H1 (cell line): ENCODE data around the gene ACBD4. TPM values are rescaled to one million over a fixed set of nuclear protein-coding genes. Genes with fewer than 3 reads are reported as not detected.

Experiments
- CTCF ChIA-PET: fragments of 300-600 bp; sonication (Branson Sonifier 250); formaldehyde crosslinking; loops from one replicate; lab custom pipeline; 2021; ENCODE audit not compliant: partially characterized antibody; lab: Charles Lee
- POLR2A ChIA-PET: fragments of 300-600 bp; sonication (Branson Sonifier 250); formaldehyde crosslinking; loops from one replicate; lab custom pipeline; 2021; ENCODE audit warnings: inconsistent platforms; ENCODE audit not compliant: partially characterized antibody; lab: Charles Lee
- DNase-seq, 2 experiments: peaks; one replicate each; pipeline versions ENCODE4 v3.0.0 to v3.0.0-alpha.2; 2010 to 2022; ENCODE audit warnings: low spot score in 2 of 2, low read depth in 1 of 2, mixed read lengths in 1 of 2
- FAIRE-seq: peaks from 2 replicates; lab custom pipeline; 2011; peaks lifted over from hg19 to GRCh38; lab: Jason Lieb, UNC
- H2AFZ ChIP-seq: 2 replicates; pipeline ENCODE4 v1.8.1; 2012; ENCODE audit warnings: low read length, inconsistent platforms
- H2AK5ac ChIP-seq: 2 replicates; pipeline ENCODE4 v1.6.1; 2013; ENCODE audit warnings: low read depth, low read length
- H2BK120ac ChIP-seq: replicated peaks from 2 replicates; pipeline ENCODE3; 2013; ENCODE audit warnings: low read depth, low read length, inconsistent platforms
- H2BK12ac ChIP-seq: 2 replicates; pipeline ENCODE4 v1.6.1; 2013; ENCODE audit warnings: low read depth, low read length
- H2BK15ac ChIP-seq: 2 replicates; pipeline ENCODE4 v1.6.1; 2013; ENCODE audit warnings: low read length
- H2BK20ac ChIP-seq: 2 replicates; pipeline ENCODE4 v1.6.1; 2013; ENCODE audit warnings: low read length
- H2BK5ac ChIP-seq: 2 replicates; pipeline ENCODE4 v1.6.1; 2013; ENCODE audit warnings: low read depth, low read length
- H3K14ac ChIP-seq: 2 replicates; pipeline ENCODE4 v1.6.1; 2013; ENCODE audit warnings: inconsistent platforms; ENCODE audit not compliant: insufficient read length
- H3K18ac ChIP-seq: 2 replicates; pipeline ENCODE4 v1.6.1; 2013; ENCODE audit warnings: low read length; ENCODE audit errors: extremely low read depth
- H3K23ac ChIP-seq: 2 replicates; pipeline ENCODE4 v1.6.1; 2013; ENCODE audit warnings: inconsistent platforms; ENCODE audit not compliant: insufficient read length
- H3K23me2 ChIP-seq: 2 replicates; pipeline ENCODE4 v1.6.1; 2013; ENCODE audit warnings: low read depth, low read length
- H3K27ac ChIP-seq: 2 replicates; pipeline ENCODE4 v1.6.1; 2011; ENCODE audit warnings: low read depth, low read length, inconsistent platforms
- H3K27me3 ChIP-seq, 4 experiments: replicated peaks in 1 of 4; 1 replicate in 1 of 4; 2 replicates in 3 of 4; pipeline versions ENCODE4 v1.6.1 to v1.8.1; 2011 to 2013; ENCODE audit warnings: low read length in 3 of 4, mild to moderate bottlenecking in 3 of 4, inconsistent platforms in 2 of 4, mixed read lengths in 2 of 4, moderate library complexity in 1 of 4; ENCODE audit not compliant: control insufficient read depth in 3 of 4, insufficient read depth in 3 of 4; ENCODE audit errors: extremely low read depth in 1 of 4
- H3K36me3 ChIP-seq, 4 experiments: 2 replicates each; pipeline versions ENCODE4 v1.6.1 to v1.8.1; 2011 to 2013; ENCODE audit warnings: mild to moderate bottlenecking in 4 of 4, low read length in 3 of 4, moderate library complexity in 2 of 4, control low read depth in 1 of 4, inconsistent platforms in 1 of 4; ENCODE audit not compliant: insufficient read depth in 4 of 4, control insufficient read depth in 2 of 4
- H3K4ac ChIP-seq: replicated peaks from 2 replicates; pipeline ENCODE3; 2013; ENCODE audit warnings: low read length, low read depth, mixed read lengths, inconsistent platforms; ENCODE audit not compliant: insufficient read length
- H3K4me1 ChIP-seq, 4 experiments: replicated peaks in 1 of 4; 1 replicate in 1 of 4; 2 replicates in 3 of 4; pipeline versions ENCODE4 v1.6.1 to v1.8.1; 2011 to 2013; ENCODE audit warnings: low read length in 3 of 4, inconsistent platforms in 2 of 4, mixed read lengths in 1 of 4; ENCODE audit not compliant: insufficient read depth in 4 of 4, control insufficient read depth in 3 of 4
- H3K4me2 ChIP-seq, 2 experiments: 2 replicates each; pipeline versions ENCODE4 v1.6.1 to v1.8.1; 2011 to 2013; ENCODE audit warnings: low read depth in 2 of 2, low read length in 2 of 2, control low read depth in 1 of 2, inconsistent platforms in 1 of 2, mild to moderate bottlenecking in 1 of 2; ENCODE audit not compliant: insufficient read depth in 1 of 2
- H3K4me3 ChIP-seq, 4 experiments: fragments of 200-600, 300-600 bp in 1 of 4; sonication (generic), shearing (Covaris generic), sonication (Bioruptor Twin) in 1 of 4; 2 replicates each; pipeline versions ENCODE4 v1.5.1 to v1.8.1; 2011 to 2016; ENCODE audit warnings: low read length in 4 of 4, low read depth in 3 of 4, control low read depth in 2 of 4, inconsistent platforms in 2 of 4, mild to moderate bottlenecking in 2 of 4, mixed read lengths in 1 of 4, moderate library complexity in 1 of 4; ENCODE audit not compliant: insufficient read depth in 2 of 4; ENCODE audit errors: extremely low read depth in 1 of 4
- H3K56ac ChIP-seq: replicated peaks from 2 replicates; pipeline ENCODE3; 2013; ENCODE audit warnings: low read depth, mild to moderate bottlenecking, mixed read lengths, low read length, inconsistent platforms; ENCODE audit not compliant: insufficient read length
- H3K79me1 ChIP-seq: 2 replicates; pipeline ENCODE4 v1.6.1; 2013; ENCODE audit warnings: low read depth, low read length, control low read depth
- H3K79me2 ChIP-seq, 2 experiments: 2 replicates each; pipeline versions ENCODE4 v1.6.1 to v1.8.1; 2012 to 2013; ENCODE audit warnings: low read length in 2 of 2, mild to moderate bottlenecking in 2 of 2, inconsistent platforms in 1 of 2; ENCODE audit not compliant: insufficient read depth in 2 of 2, control insufficient read depth in 1 of 2
- H3K9ac ChIP-seq, 4 experiments: replicated peaks in 1 of 4; 1 replicate in 1 of 4; 2 replicates in 3 of 4; pipeline versions ENCODE4 v1.6.1 to v1.8.1; 2011 to 2013; ENCODE audit warnings: low read depth in 3 of 4, low read length in 3 of 4, control low read depth in 2 of 4, mild to moderate bottlenecking in 2 of 4, moderate library complexity in 2 of 4, inconsistent platforms in 1 of 4; ENCODE audit errors: extremely low read depth in 1 of 4
- H3K9me3 ChIP-seq, 2 experiments: 2 replicates each; pipeline versions ENCODE4 v1.6.1 to v1.8.1; 2012 to 2013; ENCODE audit warnings: mild to moderate bottlenecking in 2 of 2, moderate library complexity in 2 of 2, control low read depth in 1 of 2, inconsistent platforms in 1 of 2, low read depth in 1 of 2, low read length in 1 of 2, mixed read lengths in 1 of 2; ENCODE audit not compliant: insufficient read depth in 2 of 2
- H4K20me1 ChIP-seq, 2 experiments: replicated peaks in 1 of 2; 2 replicates each; pipeline versions ENCODE3 to v1.8.1; 2011 to 2013; ENCODE audit warnings: inconsistent platforms in 2 of 2, low read length in 2 of 2, mild to moderate bottlenecking in 1 of 2; ENCODE audit not compliant: insufficient read depth in 2 of 2, control insufficient read depth in 1 of 2
- H4K5ac ChIP-seq: 2 replicates; pipeline ENCODE4 v1.6.1; 2013; ENCODE audit warnings: low read length, low read depth, mixed read lengths, inconsistent platforms; ENCODE audit not compliant: insufficient read length
- H4K8ac ChIP-seq: 2 replicates; pipeline ENCODE4 v1.8.0; 2013; ENCODE audit warnings: mild to moderate bottlenecking, moderate library complexity, low read length, inconsistent platforms; ENCODE audit not compliant: insufficient read depth; ENCODE audit errors: extremely low read depth
- H4K91ac ChIP-seq: replicated peaks from 2 replicates; pipeline ENCODE3; 2013; ENCODE audit warnings: low read length, mixed read lengths, inconsistent platforms; ENCODE audit not compliant: insufficient read length
- HDAC6 ChIP-seq: IDR thresholded peaks from one replicate; pipeline ENCODE4 v1.7.1; 2012; ENCODE audit warnings: low read depth, mild to moderate bottlenecking, inconsistent platforms, low read length, moderate library complexity
- RAD21 ChIP-seq, 2 experiments: IDR thresholded peaks in 1 of 2; conservative IDR thresholded peaks in 1 of 2; 2 replicates each; pipeline ENCODE4 v1.6.1; 2011; ENCODE audit warnings: low read depth in 2 of 2, low read length in 2 of 2, improper control_type of control experiment in 1 of 2, inconsistent platforms in 1 of 2, mild to moderate bottlenecking in 1 of 2, moderate library complexity in 1 of 2
- WGBS, 2 experiments: shearing (Covaris generic) in 1 of 2; methylation state at CpG; one replicate each; pipeline versions ENCODE4 v1.1.6 to v1.1.7; 2013 to 2015; ENCODE audit warnings: low lambda C conversion rate in 2 of 2, mixed read lengths in 2 of 2, inconsistent platforms in 1 of 2, low coverage in 1 of 2, missing lambda C conversion rate in 1 of 2; ENCODE audit not compliant: insufficient replicate concordance in 2 of 2, insufficient coverage in 1 of 2, insufficient read length in 1 of 2; ENCODE audit errors: extremely low coverage in 1 of 2, missing lambda C conversion rate in 1 of 2; 5-methylcytosine and 5-hydroxymethylcytosine counted together
- polyA plus RNA-seq, 7 experiments: library from polyadenylated mRNA; depleted of rRNA in 3 of 7; stranded (reverse) in 5 of 7; unstranded in 2 of 7; fragments of >200 nt in 5 of 7; fragments of 200-250 nt in 2 of 7; gene quantifications; 1 replicate in 5 of 7; 2 replicates in 1 of 7; 4 replicates in 1 of 7; pipeline versions ENCODE4 v1.2.1 to v1.2.3, GENCODE V29; 2011 to 2013; ENCODE audit warnings: missing spikeins in 2 of 7, mixed read lengths in 2 of 7
- total RNA-seq: library from RNA; stranded (reverse); fragmentation: NEBNext Ultra II Directional; extraction: Animal tissue kit (Norgen Biotek cat#: 25700); gene quantifications from 2 replicates; pipeline ENCODE4 v1.2.1, GENCODE V29; 2021

The ACBD4 gene
- total and polyA plus RNA-seq, 2 of the 8 experiments (the other 6 are each of a cell fraction or from before 2014, with no cell fraction given), result 7.3 to 10.7 TPM

DNA sequence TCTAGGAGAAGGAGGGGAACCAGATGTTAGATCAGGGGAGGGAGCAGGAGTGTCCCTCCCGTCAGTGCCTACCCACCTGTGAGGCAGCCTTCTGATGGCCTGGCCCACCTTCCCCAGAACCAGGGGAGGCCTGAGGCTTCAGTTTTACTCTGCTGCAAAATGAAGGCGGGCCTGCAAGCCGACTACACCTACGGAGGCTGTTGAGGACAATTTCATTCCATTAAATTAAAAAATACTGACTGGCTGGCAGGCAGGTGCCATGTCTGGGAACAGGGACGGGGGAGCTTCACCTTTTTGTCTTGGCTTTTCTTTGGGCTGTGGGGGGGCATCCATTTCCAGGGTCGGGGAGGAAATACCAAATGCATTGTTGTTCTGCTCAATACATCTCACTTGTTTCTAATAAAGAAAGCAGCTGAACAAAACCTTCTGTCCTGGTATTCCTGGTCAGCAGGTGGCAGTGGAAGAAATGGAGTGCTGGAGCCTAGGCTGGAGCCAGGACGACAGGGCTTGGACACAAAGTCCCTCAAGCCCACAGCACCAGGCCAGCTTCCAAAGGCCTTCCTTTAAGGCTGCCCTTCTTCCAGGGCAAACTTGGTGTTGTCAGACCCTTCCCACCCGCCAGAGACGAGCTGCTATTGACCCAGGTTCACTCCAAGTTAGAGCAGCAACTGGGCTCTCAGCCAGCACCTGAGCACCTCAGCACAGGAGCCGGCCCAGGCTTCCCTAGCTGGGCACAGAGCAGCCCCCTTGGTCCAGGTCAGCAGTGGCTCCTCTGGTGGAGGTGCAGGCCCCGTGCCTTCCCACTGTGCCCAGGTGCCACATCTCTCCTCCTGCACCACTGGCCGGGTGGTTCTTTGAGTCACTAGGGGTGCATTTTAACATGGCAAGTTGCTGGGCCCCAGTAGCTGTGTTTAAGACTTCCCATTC lies 26.6 kb upstream of the ACBD4 start:
- Histone ChIP-seq H3K9ac (no peak overlapping the region), H3K27ac (no peak overlapping the region), H3K36me3 (peaks cover 30 to 49% (median 38%) of the 10 kb centered on the region in 4 experiments), H3K23ac (no peak overlapping the region), H3K79me2 (no peaks in the 10 kb centered on the region), H3K4me1 (no peaks in the 10 kb centered on the region; a peak in 1 of 7 replicates), H4K91ac (no peak overlapping the region), H3K4me3 (no peak overlapping the region)
- FAIRE-seq, result no peak
- DNase-seq, result no peak
- CTCF ChIA-PET, result interaction anchor here (0.9 to 8.1 kb wide), 10 partner anchors 10 to 188 kb away, joined by 3 to 67 read pairs (median 6); partner anchors contain the start of genes ACBD4 and PLCD3
- no peak for TF ChIP-seq HDAC6
- peak in 1 of 2 experiments; percentile 8; a peak in 1 of 4 replicates for TF ChIP-seq RAD21 (IDR thresholded peaks at IDR 0.05 in 1 of 2, conservative IDR thresholded peaks at IDR 0.05 in 1 of 2; ENCODE audit: low read depth in 2 of 2, low read length in 2 of 2)
- TF ChIP-seq, all 59 proteins: peak for 1
- Histone ChIP-seq H2AK5ac (no peak overlapping the region), H2BK12ac (no peak overlapping the region), H3K9me3 (no peaks in the 10 kb centered on the region), H2BK120ac (no peak overlapping the region), H3K4me2 (no peak overlapping the region), H3K27me3 (no peaks in the 10 kb centered on the region), H3K14ac (no peak overlapping the region), H2AFZ (no peak overlapping the region), H3K79me1 (no peaks in the 10 kb centered on the region; the same call in 1 of the 2 replicates), H2BK15ac (no peak overlapping the region), H3K18ac (no peak overlapping the region), H4K20me1 (peaks cover 6 to 8% of the 10 kb centered on the region in 2 experiments), H3K4ac (no peak overlapping the region), H4K5ac (no peak overlapping the region), H3K23me2 (no peaks in the 10 kb centered on the region), H4K8ac (no peak overlapping the region), H2BK20ac (no peak overlapping the region), H2BK5ac (no peak overlapping the region), H3K56ac (no peak overlapping the region)
- 89% methylated on average over 12 of the region's 12 CpGs; no CpG with 5 or more reads in 1 of the 2 experiments for WGBS, 2 experiments
- POLR2A ChIA-PET, result interaction anchor here (0.9 to 2.2 kb wide), 10 partner anchors 9 to 210 kb away, joined by 3 to 7 read pairs (median 4); partner anchors contain the start of genes DCAKD, HEXIM1 and NMT1
